Sigmoid colon (tissue), 4 donors: ENCODE measurements around the gene ZNF264.

Experiments used
- CTCF ChIP-seq, 4 experiments: fragments of 450-650 bp in 3 of 4; fragments of 200-600 bp in 1 of 4; IDR thresholded peaks; one replicate each; pipeline ENCODE4 v1.5.1; 2016 to 2019; ENCODE audit warnings: antibody characterized with exemption in 4 of 4, mild to moderate bottlenecking in 3 of 4, moderate library complexity in 2 of 4
- EP300 ChIP-seq, 4 donors: sonication (generic); formaldehyde crosslinking; IDR thresholded peaks; one replicate each; pipeline ENCODE4 v1.6.1; 2017; ENCODE audit warnings: antibody characterized with exemption in 4 of 4
- POLR2A ChIP-seq, 2 donors: fragments of 450-650 bp; IDR thresholded peaks; one replicate each; pipeline ENCODE4 v1.6.1; 2016; ENCODE audit warnings: antibody characterized with exemption in 2 of 2, mild to moderate bottlenecking in 2 of 2, moderate library complexity in 2 of 2
- POLR2AphosphoS5 ChIP-seq, 4 donors: sonication (generic); formaldehyde crosslinking; IDR thresholded peaks; one replicate each; pipeline ENCODE4 v1.6.1; 2017; ENCODE audit warnings: antibody characterized with exemption in 4 of 4

GRCh38 chr19:57242821-57243220, 51.5 kb downstream of the ZNF264 start:
- no peak for TF ChIP-seq POLR2A (IDR thresholded peaks at IDR 0.05)
- TF ChIP-seq CTCF (IDR thresholded peaks at IDR 0.05), result no peak
- TF ChIP-seq EP300 (IDR thresholded peaks at IDR 0.05), result no peak
- no peak for TF ChIP-seq POLR2AphosphoS5 (IDR thresholded peaks at IDR 0.05)
